HG03139 (cell line): Measurements from ENCODE around the gene KLHL17.

Experiments used
- ATAC-seq: cut with Tn5 transposase; IDR thresholded peaks from one replicate; pipeline ENCODE4 v1.9.1; 2021; ENCODE audit not compliant: unreplicated experiment

The KLHL17 gene

GRCh38 chr1:960363-961131 is at the start of gene KLHL17:
Gene KLHL17 (plus strand): TSS chr1:960584. CDS start chr1:960694, 110 bp downstream.
- ATAC-seq: peak; percentile 41

GRCh38 chr1:910881-911721 is 49.3 kb upstream of the KLHL17 start:
- no peak for ATAC-seq

- no peak for ATAC-seq
Measured at GRCh38 chr1:911875-912739, 48.3 kb upstream of the KLHL17 start.

- no peak for ATAC-seq
Measured at GRCh38 chr1:912740-913301, 47.6 kb upstream of the KLHL17 start.

- ATAC-seq: no peak
Measured at GRCh38 chr1:913491-914130, 46.8 kb upstream of the KLHL17 start.

- no peak for ATAC-seq
Measured at GRCh38 chr1:914131-914890, 46.1 kb upstream of the KLHL17 start.

GRCh38 chr1:914891-915280 is 45.5 kb upstream of the KLHL17 start:
- no peak for ATAC-seq

- ATAC-seq: no peak
Measured at GRCh38 chr1:915295-916172, 44.9 kb upstream of the KLHL17 start.

- no peak for ATAC-seq
Measured at GRCh38 chr1:916173-917075, 44.0 kb upstream of the KLHL17 start.

- no peak for ATAC-seq
Measured at GRCh38 chr1:917076-917459, 43.3 kb upstream of the KLHL17 start.

GRCh38 chr1:917466-918091 is 42.8 kb upstream of the KLHL17 start:
- ATAC-seq: no peak

GRCh38 chr1:918353-918752 is 42.0 kb upstream of the KLHL17 start:
- ATAC-seq: no peak

- ATAC-seq: no peak
Measured at GRCh38 chr1:918843-919242, 41.5 kb upstream of the KLHL17 start.

GRCh38 chr1:919271-919872 is 41.0 kb upstream of the KLHL17 start:
- no peak for ATAC-seq

GRCh38 chr1:920010-920409 is 40.4 kb upstream of the KLHL17 start:
- no peak for ATAC-seq

GRCh38 chr1:920521-920920 is 39.9 kb upstream of the KLHL17 start:
- no peak for ATAC-seq
